ENCODE results near the gene NCAPD2.

The NCAPD2 gene

GRCh38 chr12:6574576-6575295, 80.8 kb downstream of the NCAPD2 start:
- no peak for DNase-seq (ENCODE audit: low read depth in 2 of 2)

DNA sequence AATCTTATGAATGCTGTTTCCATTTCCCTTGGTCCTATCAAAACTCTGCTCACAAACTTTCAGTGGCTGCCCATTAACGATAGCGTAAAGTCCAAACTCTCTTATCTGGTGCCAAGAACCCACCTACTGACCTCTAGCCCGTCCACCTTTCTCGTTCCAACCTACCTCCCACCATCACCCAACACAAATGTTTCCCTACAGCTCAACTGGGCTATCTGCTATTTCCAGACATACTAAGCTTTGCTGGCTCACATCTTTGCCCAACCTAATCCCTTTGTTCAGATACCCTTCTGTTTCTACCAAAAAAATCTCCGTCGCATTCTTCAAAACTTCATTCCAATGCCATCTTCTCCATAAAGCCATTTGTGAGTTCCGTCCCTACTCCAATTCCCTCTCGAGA, 81.7 kb downstream of the NCAPD2 start:
- no peak for DNase-seq (ENCODE audit: low read depth in 2 of 2)

Measured in stimulated activated CD4-positive, alpha-beta T cell treated with anti-CD3 and anti-CD28 coated beads, Interleukin-4, amount 100 ng/mL, for 48 hours (primary cell).